Gastroesophageal sphincter (tissue), 3 donors: ENCODE data around the gene DLK1.

ENCODE experiments used
- CTCF ChIP-seq, 4 experiments: fragments of 200-600 bp in 2 of 4; fragments of 450-650 bp in 2 of 4; sonication (generic) in 1 of 4; IDR thresholded peaks; one replicate each; pipeline ENCODE4 v1.5.1; 2017 to 2019; ENCODE audit warnings: antibody characterized with exemption in 4 of 4, mild to moderate bottlenecking in 2 of 4, moderate library complexity in 2 of 4
- POLR2A ChIP-seq, 2 donors: fragments of 450-650 bp; IDR thresholded peaks; one replicate each; pipeline ENCODE4 v1.6.1; 2017; ENCODE audit warnings: antibody characterized with exemption in 2 of 2, mild to moderate bottlenecking in 2 of 2, moderate library complexity in 1 of 2

GRCh38 chr14:100692256-100692655 is 34.4 kb upstream of the DLK1 start:
- TF ChIP-seq CTCF (IDR thresholded peaks at IDR 0.05): no peak
- no peak for TF ChIP-seq POLR2A (IDR thresholded peaks at IDR 0.05)
